Esophagus muscularis mucosa (tissue), 4 donors: ENCODE results near the gene MAPK8IP3. TPM values are rescaled to one million over a fixed set of nuclear protein-coding genes. Genes with fewer than 3 reads are reported as not detected.

Experiments
- DNase-seq: peaks from one replicate; pipeline ENCODE4 v3.0.0-alpha.2; 2017; ENCODE audit errors: extremely low spot score
- H3K27ac ChIP-seq, 4 donors: fragments of 200-600 bp; sonication (generic); replicated peaks in 1 of 4; 1 replicate in 3 of 4; 2 replicates in 1 of 4; pipeline ENCODE4 v1.5.1; 2016 to 2019; ENCODE audit warnings: mild to moderate bottlenecking in 1 of 4
- H3K27me3 ChIP-seq, 4 donors: fragments of 200-600 bp; sonication (generic); one replicate each; pipeline versions ENCODE4 v1.5.1 to v1.6.0; 2016 to 2019
- H3K36me3 ChIP-seq, 4 donors: fragments of 200-600 bp; sonication (generic); one replicate each; pipeline ENCODE4 v1.5.1; 2016 to 2019
- H3K4me1 ChIP-seq, 4 donors: fragments of 200-600 bp; sonication (generic); one replicate each; pipeline ENCODE4 v1.5.1; 2016 to 2019
- H3K4me3 ChIP-seq, 4 donors: fragments of 200-600 bp; sonication (generic); 1 replicate in 2 of 4; 2 replicates in 2 of 4; pipeline ENCODE4 v1.5.1; 2016 to 2019; ENCODE audit warnings: mild to moderate bottlenecking in 4 of 4, moderate library complexity in 1 of 4
- H3K9me3 ChIP-seq, 4 donors: fragments of 200-600 bp; sonication (generic); 1 replicate in 3 of 4; 2 replicates in 1 of 4; pipeline ENCODE4 v1.5.1; 2016 to 2019
- EP300 ChIP-seq: sonication (generic); formaldehyde crosslinking; IDR thresholded peaks from one replicate; pipeline ENCODE4 v1.6.1; 2017; ENCODE audit warnings: antibody characterized with exemption
- POLR2A ChIP-seq: fragments of 450-650 bp; IDR thresholded peaks from one replicate; pipeline ENCODE4 v1.6.1; 2017; ENCODE audit warnings: antibody characterized with exemption, moderate library complexity, mild to moderate bottlenecking, low read depth
- POLR2AphosphoS5 ChIP-seq, 2 donors: sonication (generic); formaldehyde crosslinking; IDR thresholded peaks; one replicate each; pipeline ENCODE4 v1.6.1; 2017; ENCODE audit warnings: antibody characterized with exemption in 2 of 2
- WGBS: methylation state at CpG from one replicate; pipeline ENCODE4 v1.1.5; 2018; 5-methylcytosine and 5-hydroxymethylcytosine counted together
- intact Hi-C: fragments of 100-400 bp; cut with DNase I; formaldehyde crosslinking; loops from one replicate; pipeline ENCODE4 v1.15.1; 2023
- total RNA-seq, 4 donors: library from RNA; depleted of rRNA; stranded (reverse); fragments of >200 nt; gene quantifications; one replicate each; pipeline versions ENCODE4 v1.1.0 to v1.2.1, GENCODE V29; 2016
- TF ChIP-seq, protein P1 (sequence below), 3 experiments: fragments of 200-600 bp in 2 of 3; fragments of 450-650 bp in 1 of 3; sonication (generic) in 2 of 3; IDR thresholded peaks; one replicate each; pipeline ENCODE4 v1.5.1; 2017 to 2019; ENCODE audit warnings: antibody characterized with exemption in 3 of 3, mild to moderate bottlenecking in 2 of 3, moderate library complexity in 1 of 3

Gene MAPK8IP3
- total RNA-seq, 4 donors from 2014 or later, result 21.5 to 36.2 (median 28.5) TPM

DNA sequence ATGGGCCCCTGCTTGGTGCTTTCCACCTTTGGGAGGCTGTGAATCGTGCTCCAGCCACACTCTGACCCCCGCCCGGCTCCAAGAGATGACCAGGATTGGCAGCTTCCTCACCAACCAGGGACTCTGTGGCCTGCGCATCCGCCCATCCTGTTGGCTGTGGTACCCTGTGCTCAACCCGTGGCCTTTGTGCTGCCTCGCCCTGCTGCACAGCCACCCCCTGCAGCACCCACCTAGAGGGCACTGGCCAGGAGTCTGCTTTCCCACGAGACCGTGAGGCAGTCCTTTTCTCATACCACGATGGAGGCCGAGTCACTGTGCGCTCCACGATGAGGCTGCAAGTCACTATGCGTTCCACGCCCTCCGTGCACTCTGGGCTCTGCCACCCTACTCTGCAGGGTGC is 46.0 kb downstream of the MAPK8IP3 start:
- 96% methylated on average over 16 of the region's 16 CpGs for WGBS
- intact Hi-C loops, result no loop called here
- TF ChIP-seq, protein P1, sequence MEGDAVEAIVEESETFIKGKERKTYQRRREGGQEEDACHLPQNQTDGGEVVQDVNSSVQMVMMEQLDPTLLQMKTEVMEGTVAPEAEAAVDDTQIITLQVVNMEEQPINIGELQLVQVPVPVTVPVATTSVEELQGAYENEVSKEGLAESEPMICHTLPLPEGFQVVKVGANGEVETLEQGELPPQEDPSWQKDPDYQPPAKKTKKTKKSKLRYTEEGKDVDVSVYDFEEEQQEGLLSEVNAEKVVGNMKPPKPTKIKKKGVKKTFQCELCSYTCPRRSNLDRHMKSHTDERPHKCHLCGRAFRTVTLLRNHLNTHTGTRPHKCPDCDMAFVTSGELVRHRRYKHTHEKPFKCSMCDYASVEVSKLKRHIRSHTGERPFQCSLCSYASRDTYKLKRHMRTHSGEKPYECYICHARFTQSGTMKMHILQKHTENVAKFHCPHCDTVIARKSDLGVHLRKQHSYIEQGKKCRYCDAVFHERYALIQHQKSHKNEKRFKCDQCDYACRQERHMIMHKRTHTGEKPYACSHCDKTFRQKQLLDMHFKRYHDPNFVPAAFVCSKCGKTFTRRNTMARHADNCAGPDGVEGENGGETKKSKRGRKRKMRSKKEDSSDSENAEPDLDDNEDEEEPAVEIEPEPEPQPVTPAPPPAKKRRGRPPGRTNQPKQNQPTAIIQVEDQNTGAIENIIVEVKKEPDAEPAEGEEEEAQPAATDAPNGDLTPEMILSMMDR (IDR thresholded peaks at IDR 0.05), result no peak
- TF ChIP-seq POLR2AphosphoS5 (IDR thresholded peaks at IDR 0.05) (no peak), POLR2A (no peak), EP300 (no peak)
- DNase-seq, result no peak
- no peak overlapping the region for H3K27ac ChIP-seq
- H3K4me1 ChIP-seq, result no peaks in the 10 kb centered on the region
- H3K9me3 ChIP-seq, result no peaks in the 10 kb centered on the region
- no peak overlapping the region for H3K4me3 ChIP-seq
- peaks cover 49 to 97% (median 91%) of the 10 kb centered on the region in 4 donors for H3K36me3 ChIP-seq
- no peaks in the 10 kb centered on the region for H3K27me3 ChIP-seq

- intact Hi-C loops, result no loop called here
- Histone ChIP-seq H3K27ac (no peak overlapping the region), H3K4me3 (no peak overlapping the region), H3K27me3 (no peaks in the 10 kb centered on the region), H3K4me1 (no peaks in the 10 kb centered on the region), H3K9me3 (no peaks in the 10 kb centered on the region), H3K36me3 (peaks cover 42 to 97% (median 90%) of the 10 kb centered on the region in 4 donors)
- TF ChIP-seq, protein P1 (IDR thresholded peaks at IDR 0.05), result no peak
- no peak for TF ChIP-seq POLR2AphosphoS5 (IDR thresholded peaks at IDR 0.05)
- TF ChIP-seq POLR2A, result no peak
- no peak for TF ChIP-seq EP300
- no peak for DNase-seq
- 94% methylated on average over 14 of the region's 14 CpGs for WGBS
Measured at GRCh38 chr16:1752853-1753252, 46.9 kb downstream of the MAPK8IP3 start.

- TF ChIP-seq POLR2A, result no peak
- TF ChIP-seq POLR2AphosphoS5 (IDR thresholded peaks at IDR 0.05), result no peak
- no peak for TF ChIP-seq EP300
- TF ChIP-seq, protein P1 (IDR thresholded peaks at IDR 0.05), result no peak
- no peak overlapping the region for H3K27ac ChIP-seq
- H3K27me3 ChIP-seq, result no peaks in the 10 kb centered on the region
- H3K4me1 ChIP-seq, result no peaks in the 10 kb centered on the region
- intact Hi-C loops, result no loop called here
- no peaks in the 10 kb centered on the region for H3K9me3 ChIP-seq
- no peak overlapping the region for H3K4me3 ChIP-seq
- 93% methylated on average over 12 of the region's 12 CpGs for WGBS
- H3K36me3 ChIP-seq, result peaks cover 34 to 97% (median 88%) of the 10 kb centered on the region in 4 donors
- no peak for DNase-seq
Measured at GRCh38 chr16:1754204-1754603, 48.2 kb downstream of the MAPK8IP3 start.

DNA sequence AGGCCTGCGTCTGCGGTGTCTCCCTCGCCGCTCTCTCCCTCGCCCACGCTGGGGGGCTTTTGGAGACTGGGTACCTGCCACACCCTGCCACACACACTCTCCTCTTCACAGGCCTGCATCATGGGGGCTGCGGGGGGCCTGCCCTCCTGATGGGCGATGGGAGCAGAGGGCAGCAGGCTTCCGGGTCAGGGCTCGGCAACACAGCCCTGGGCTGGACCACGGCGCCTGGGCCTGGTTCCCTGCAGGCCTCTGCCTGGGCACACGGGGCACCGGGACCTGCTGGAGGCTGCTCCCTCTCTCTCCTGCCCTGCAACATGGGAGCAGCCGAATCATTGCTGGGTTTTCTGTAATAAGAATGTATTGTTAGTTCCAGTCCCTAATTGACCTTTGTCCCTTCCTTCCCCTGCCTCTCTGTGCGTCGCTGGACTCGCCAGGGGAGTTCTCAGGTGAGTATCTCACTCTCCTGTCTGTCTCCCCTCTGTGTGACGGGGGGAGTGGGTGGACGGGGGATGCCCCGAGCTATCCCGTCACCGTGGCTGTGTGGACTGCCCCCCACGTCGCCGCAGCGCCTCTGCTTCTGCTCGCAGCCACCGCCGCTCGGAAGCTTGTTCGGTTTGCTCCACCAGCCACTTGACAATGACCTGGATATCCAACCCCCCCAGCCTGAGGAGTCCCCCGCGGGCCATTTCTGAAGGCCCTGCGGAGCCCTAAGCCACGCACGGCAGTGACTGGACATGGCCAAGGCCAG is 51.9 kb downstream of the MAPK8IP3 start:
- no peak overlapping the region for H3K27ac ChIP-seq
- no peak overlapping the region for H3K4me3 ChIP-seq
- peaks cover 0 to 1% (median 0%) of the 10 kb centered on the region in 4 donors for H3K4me1 ChIP-seq
- intact Hi-C loops, result no loop called here
- H3K36me3 ChIP-seq, result peaks cover 20 to 97% (median 87%) of the 10 kb centered on the region in 4 donors
- WGBS, result 97% methylated on average over 25 of the region's 37 CpGs
- H3K27me3 ChIP-seq, result no peaks in the 10 kb centered on the region
- TF ChIP-seq POLR2AphosphoS5 (IDR thresholded peaks at IDR 0.05) (no peak), POLR2A (no peak), EP300 (no peak)
- no peak for DNase-seq
- H3K9me3 ChIP-seq, result no peaks in the 10 kb centered on the region

DNA sequence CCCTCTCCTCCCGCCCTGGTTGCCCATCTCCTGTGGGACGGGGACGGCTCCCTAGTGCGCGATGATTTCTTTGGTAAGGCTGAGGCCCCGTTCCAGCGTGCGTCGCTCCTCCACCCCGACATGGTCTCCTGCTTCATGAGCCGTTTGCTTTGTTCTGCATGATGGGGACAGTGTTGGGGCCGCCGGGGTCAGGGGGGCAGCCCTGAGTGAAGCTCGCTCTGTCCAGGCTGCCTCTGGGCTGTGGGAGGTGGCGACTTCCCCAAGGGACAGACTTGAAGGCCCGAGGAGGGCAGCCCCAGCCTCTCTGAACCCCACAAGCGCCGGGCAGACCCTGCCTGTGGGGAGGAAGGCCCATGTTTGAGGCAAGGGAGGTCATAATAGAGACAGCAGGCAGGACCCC is 52.9 kb downstream of the MAPK8IP3 start:
- Histone ChIP-seq H3K4me1 (peaks cover 0 to 8% (median 5%) of the 10 kb centered on the region in 4 donors), H3K9me3 (no peaks in the 10 kb centered on the region), H3K36me3 (peaks cover 18 to 97% (median 91%) of the 10 kb centered on the region in 4 donors), H3K27ac (no peak overlapping the region), H3K4me3 (no peak overlapping the region), H3K27me3 (no peaks in the 10 kb centered on the region)
- 89% methylated on average over 11 of the region's 18 CpGs for WGBS
- TF ChIP-seq EP300, result no peak
- intact Hi-C loops, result no loop called here
- no peak for DNase-seq
